Coronary artery (tissue), 2 donors: ENCODE results near the gene ZNF888.

Experiments used
- DNase-seq: peaks from one replicate; pipeline ENCODE4 v3.0.0-alpha.2; 2017; ENCODE audit warnings: low spot score
- H3K27ac ChIP-seq, 2 donors: fragments of 200-600 bp; sonication (generic); one replicate each; pipeline ENCODE4 v1.5.1; 2016 to 2019
- H3K4me3 ChIP-seq: fragments of 200-600 bp; sonication (generic); 2 replicates; pipeline ENCODE4 v1.5.1; 2016; ENCODE audit warnings: mild to moderate bottlenecking, moderate library complexity
- TF ChIP-seq, protein P1 (sequence below): fragments of 200-600 bp; sonication (generic); IDR thresholded peaks from one replicate; pipeline ENCODE4 v1.5.1; 2019; ENCODE audit warnings: antibody characterized with exemption

The ZNF888 gene

GRCh38 chr19:52922841-52923777 lies at the start of gene ZNF888:
ZNF888 (minus strand) TSS chr19:52923428; CDS start chr19:52917873, 5,555 bp downstream.
- TF ChIP-seq, protein P1, sequence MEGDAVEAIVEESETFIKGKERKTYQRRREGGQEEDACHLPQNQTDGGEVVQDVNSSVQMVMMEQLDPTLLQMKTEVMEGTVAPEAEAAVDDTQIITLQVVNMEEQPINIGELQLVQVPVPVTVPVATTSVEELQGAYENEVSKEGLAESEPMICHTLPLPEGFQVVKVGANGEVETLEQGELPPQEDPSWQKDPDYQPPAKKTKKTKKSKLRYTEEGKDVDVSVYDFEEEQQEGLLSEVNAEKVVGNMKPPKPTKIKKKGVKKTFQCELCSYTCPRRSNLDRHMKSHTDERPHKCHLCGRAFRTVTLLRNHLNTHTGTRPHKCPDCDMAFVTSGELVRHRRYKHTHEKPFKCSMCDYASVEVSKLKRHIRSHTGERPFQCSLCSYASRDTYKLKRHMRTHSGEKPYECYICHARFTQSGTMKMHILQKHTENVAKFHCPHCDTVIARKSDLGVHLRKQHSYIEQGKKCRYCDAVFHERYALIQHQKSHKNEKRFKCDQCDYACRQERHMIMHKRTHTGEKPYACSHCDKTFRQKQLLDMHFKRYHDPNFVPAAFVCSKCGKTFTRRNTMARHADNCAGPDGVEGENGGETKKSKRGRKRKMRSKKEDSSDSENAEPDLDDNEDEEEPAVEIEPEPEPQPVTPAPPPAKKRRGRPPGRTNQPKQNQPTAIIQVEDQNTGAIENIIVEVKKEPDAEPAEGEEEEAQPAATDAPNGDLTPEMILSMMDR, result no peak
- Histone ChIP-seq H3K27ac (peak within 1 kb of the TSS; percentile 44 to 85), H3K4me3 (peak within 1 kb of the TSS; percentile 75)
- DNase-seq, result peak; percentile 93

DNA sequence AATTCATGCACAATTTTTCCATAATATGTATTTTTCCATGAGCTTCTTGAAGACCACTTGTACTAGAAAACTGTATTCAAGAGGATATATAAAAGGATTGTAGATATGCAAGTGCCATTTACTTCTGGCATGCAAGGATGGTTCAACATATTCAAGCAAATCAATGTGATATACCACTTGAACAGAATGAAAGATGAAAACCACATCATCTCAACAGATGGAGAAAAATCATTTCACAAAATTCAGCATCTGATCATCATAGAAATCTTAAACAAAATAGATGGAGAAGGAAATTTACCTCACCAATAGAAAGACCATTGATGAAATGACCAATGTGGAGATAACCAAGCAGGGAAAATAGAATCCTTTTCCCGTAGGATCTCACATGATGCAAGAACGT lies 44.5 kb upstream of the ZNF888 start:
- Histone ChIP-seq H3K27ac (no peak overlapping the region), H3K4me3 (no peak overlapping the region)
- no peak for DNase-seq
- TF ChIP-seq, protein P1, result no peak

GRCh38 chr19:52963247-52963618 lies 40.0 kb upstream of the ZNF888 start:
- peak overlapping the region; percentile 50 to 81 for H3K27ac ChIP-seq
- TF ChIP-seq, protein P1, result peak; percentile 9
- peak; percentile 75 for DNase-seq
- H3K4me3 ChIP-seq, result peak overlapping the region; percentile 78

GRCh38 chr19:52962394-52963246 lies 39.4 kb upstream of the ZNF888 start, which contains the start of gene ZNF816:
ZNF816 (minus strand) TSS chr19:52962881; CDS start chr19:52956089, 6,792 bp downstream.
- TF ChIP-seq, protein P1, result no peak
- peak within 1 kb of the TSS; percentile 50 to 81 for H3K27ac ChIP-seq
- peak; percentile 99 for DNase-seq
- H3K4me3 ChIP-seq, result peak within 1 kb of the TSS; percentile 78

DNA sequence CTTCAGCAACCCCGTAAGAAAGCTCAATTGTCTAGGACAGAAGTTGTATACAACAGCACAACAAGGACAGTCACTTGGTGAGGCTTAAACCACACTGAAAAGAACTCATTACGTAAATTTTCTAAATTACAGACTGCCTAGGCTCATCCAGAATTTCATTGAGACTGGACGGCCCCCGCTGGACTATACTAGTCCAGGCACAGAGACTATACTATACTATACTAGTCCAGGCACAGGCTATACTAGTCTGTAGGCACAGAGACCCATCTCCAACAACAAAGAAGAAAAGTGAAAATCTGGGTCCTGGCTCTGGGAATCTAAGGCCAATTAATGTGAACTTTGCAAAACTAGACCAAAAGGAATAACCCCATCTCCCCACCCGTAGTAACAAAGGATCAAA lies 38.8 kb upstream of the ZNF888 start:
- DNase-seq, result no peak
- Histone ChIP-seq H3K4me3 (peak overlapping the region; percentile 78), H3K27ac (peak overlapping the region; percentile 50 to 81)
- TF ChIP-seq, protein P1, result no peak

- Histone ChIP-seq H3K27ac (no peak overlapping the region), H3K4me3 (no peak overlapping the region)
- TF ChIP-seq, protein P1, result no peak
- DNase-seq, result peak; percentile 1
Observed at GRCh38 chr19:52959613-52960295, 36.5 kb upstream of the ZNF888 start.
